SK-N-SH (cell line): ENCODE measurements around the gene CD74.

Experiments
- CHD2 ChIP-seq: fragments of 150-350 bp; IDR thresholded peaks from 2 replicates; pipeline ENCODE4 v1.6.1; 2018; ENCODE audit warnings: low read length; ENCODE audit not compliant: partially characterized antibody
- EP300 ChIP-seq, 2 experiments: IDR thresholded peaks; 2 replicates each; pipeline versions ENCODE4 v1.4.0 to v1.6.1; 2012; ENCODE audit warnings: borderline replicate concordance in 1 of 2, low read depth in 1 of 2, low read length in 1 of 2
- GABPA ChIP-seq: IDR thresholded peaks from 2 replicates; pipeline ENCODE4 v1.4.0; 2012; ENCODE audit warnings: low read depth, mild to moderate bottlenecking
- POLR2AphosphoS5 ChIP-seq: IDR thresholded peaks from 2 replicates; pipeline ENCODE4 v1.6.1; 2012; ENCODE audit warnings: low read depth, low read length
- SIN3A ChIP-seq: IDR thresholded peaks from 2 replicates; pipeline ENCODE4 v1.6.1; 2012; ENCODE audit warnings: low read depth, mild to moderate bottlenecking, low read length, moderate library complexity, borderline replicate concordance
- TAF1 ChIP-seq: IDR thresholded peaks from 2 replicates; pipeline ENCODE4 v1.6.1; 2012; ENCODE audit warnings: low read depth, mild to moderate bottlenecking, low read length, moderate library complexity, borderline replicate concordance
- TF ChIP-seq, protein P1 (sequence below): fragments of 150-350 bp; IDR thresholded peaks from 2 replicates; pipeline ENCODE4 v1.6.1; 2017; ENCODE audit warnings: antibody characterized with exemption, low read length, low read depth, borderline replicate concordance
- TF ChIP-seq, protein P2 (sequence below): fragments of 200-600 bp; sonication (generic); IDR thresholded peaks from 2 replicates; pipeline ENCODE4 v1.6.1; 2017; ENCODE audit warnings: antibody characterized with exemption, mild to moderate bottlenecking, moderate library complexity
- TF ChIP-seq, protein P3 (sequence below): IDR thresholded peaks from 2 replicates; pipeline ENCODE4 v1.6.1; 2012; ENCODE audit warnings: mild to moderate bottlenecking, low read depth, low read length, moderate library complexity

DNA sequence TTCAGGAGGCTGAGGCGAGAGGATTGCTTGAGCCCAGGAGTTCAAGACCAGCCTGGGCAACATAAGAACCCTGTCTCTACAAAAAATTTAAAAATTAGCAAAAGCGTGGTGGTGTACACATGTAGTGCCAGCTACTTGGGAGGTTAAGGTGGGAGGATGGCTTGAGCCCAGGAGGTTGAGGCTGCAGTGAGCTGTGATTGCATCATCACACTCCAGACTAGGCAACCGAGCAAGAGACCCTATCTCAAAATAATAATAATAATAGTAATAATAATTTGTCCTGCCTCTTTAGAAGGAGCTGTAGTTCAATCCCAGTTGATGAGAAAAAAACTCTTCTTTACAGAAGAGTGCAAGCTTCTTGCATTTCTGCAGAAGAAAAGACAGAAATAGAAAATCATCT lies 10.0 kb upstream of the CD74 start:
- TF ChIP-seq GABPA: no peak
- TF ChIP-seq, protein P1, sequence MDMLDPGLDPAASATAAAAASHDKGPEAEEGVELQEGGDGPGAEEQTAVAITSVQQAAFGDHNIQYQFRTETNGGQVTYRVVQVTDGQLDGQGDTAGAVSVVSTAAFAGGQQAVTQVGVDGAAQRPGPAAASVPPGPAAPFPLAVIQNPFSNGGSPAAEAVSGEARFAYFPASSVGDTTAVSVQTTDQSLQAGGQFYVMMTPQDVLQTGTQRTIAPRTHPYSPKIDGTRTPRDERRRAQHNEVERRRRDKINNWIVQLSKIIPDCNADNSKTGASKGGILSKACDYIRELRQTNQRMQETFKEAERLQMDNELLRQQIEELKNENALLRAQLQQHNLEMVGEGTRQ: no peak
- TF ChIP-seq, protein P2, sequence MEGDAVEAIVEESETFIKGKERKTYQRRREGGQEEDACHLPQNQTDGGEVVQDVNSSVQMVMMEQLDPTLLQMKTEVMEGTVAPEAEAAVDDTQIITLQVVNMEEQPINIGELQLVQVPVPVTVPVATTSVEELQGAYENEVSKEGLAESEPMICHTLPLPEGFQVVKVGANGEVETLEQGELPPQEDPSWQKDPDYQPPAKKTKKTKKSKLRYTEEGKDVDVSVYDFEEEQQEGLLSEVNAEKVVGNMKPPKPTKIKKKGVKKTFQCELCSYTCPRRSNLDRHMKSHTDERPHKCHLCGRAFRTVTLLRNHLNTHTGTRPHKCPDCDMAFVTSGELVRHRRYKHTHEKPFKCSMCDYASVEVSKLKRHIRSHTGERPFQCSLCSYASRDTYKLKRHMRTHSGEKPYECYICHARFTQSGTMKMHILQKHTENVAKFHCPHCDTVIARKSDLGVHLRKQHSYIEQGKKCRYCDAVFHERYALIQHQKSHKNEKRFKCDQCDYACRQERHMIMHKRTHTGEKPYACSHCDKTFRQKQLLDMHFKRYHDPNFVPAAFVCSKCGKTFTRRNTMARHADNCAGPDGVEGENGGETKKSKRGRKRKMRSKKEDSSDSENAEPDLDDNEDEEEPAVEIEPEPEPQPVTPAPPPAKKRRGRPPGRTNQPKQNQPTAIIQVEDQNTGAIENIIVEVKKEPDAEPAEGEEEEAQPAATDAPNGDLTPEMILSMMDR: no peak
- no peak for TF ChIP-seq EP300 (IDR thresholded peaks at IDR 0.05; ENCODE audit: borderline replicate concordance in 1 of 2, low read depth in 1 of 2, low read length in 1 of 2)
- no peak for TF ChIP-seq TAF1
- TF ChIP-seq CHD2: no peak
- no peak for TF ChIP-seq POLR2AphosphoS5
- TF ChIP-seq, protein P3, sequence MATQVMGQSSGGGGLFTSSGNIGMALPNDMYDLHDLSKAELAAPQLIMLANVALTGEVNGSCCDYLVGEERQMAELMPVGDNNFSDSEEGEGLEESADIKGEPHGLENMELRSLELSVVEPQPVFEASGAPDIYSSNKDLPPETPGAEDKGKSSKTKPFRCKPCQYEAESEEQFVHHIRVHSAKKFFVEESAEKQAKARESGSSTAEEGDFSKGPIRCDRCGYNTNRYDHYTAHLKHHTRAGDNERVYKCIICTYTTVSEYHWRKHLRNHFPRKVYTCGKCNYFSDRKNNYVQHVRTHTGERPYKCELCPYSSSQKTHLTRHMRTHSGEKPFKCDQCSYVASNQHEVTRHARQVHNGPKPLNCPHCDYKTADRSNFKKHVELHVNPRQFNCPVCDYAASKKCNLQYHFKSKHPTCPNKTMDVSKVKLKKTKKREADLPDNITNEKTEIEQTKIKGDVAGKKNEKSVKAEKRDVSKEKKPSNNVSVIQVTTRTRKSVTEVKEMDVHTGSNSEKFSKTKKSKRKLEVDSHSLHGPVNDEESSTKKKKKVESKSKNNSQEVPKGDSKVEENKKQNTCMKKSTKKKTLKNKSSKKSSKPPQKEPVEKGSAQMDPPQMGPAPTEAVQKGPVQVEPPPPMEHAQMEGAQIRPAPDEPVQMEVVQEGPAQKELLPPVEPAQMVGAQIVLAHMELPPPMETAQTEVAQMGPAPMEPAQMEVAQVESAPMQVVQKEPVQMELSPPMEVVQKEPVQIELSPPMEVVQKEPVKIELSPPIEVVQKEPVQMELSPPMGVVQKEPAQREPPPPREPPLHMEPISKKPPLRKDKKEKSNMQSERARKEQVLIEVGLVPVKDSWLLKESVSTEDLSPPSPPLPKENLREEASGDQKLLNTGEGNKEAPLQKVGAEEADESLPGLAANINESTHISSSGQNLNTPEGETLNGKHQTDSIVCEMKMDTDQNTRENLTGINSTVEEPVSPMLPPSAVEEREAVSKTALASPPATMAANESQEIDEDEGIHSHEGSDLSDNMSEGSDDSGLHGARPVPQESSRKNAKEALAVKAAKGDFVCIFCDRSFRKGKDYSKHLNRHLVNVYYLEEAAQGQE: no peak
- no peak for TF ChIP-seq SIN3A
